WERI-Rb-1 (cell line): ENCODE results near the gene NAA11.

Experiments used
- DNase-seq: peaks from one replicate; pipeline ENCODE4 v3.0.0-alpha.2; 2020
- H3K27ac ChIP-seq: fragments of 250-450 bp; sonication (Bioruptor Pico); 2 replicates; pipeline ENCODE4 v1.5.1; 2020; ENCODE audit warnings: mild to moderate bottlenecking, moderate library complexity
- H3K27me3 ChIP-seq: fragments of 250-450 bp; sonication (Bioruptor Pico); 2 replicates; pipeline ENCODE4 v1.5.1; 2021; ENCODE audit warnings: mild to moderate bottlenecking, low read depth, moderate library complexity; ENCODE audit not compliant: insufficient read depth, severe bottlenecking
- H3K36me3 ChIP-seq: fragments of 250-450 bp; sonication (Bioruptor Pico); 2 replicates; pipeline ENCODE4 v1.5.1; 2020; ENCODE audit warnings: mild to moderate bottlenecking, moderate library complexity
- H3K4me3 ChIP-seq: 2 replicates; pipeline ENCODE4 v1.5.1; 2011; ENCODE audit warnings: low read depth, mild to moderate bottlenecking, control low read depth, low read length
- H3K9me3 ChIP-seq: fragments of 250-450 bp; sonication (Bioruptor Pico); 2 replicates; pipeline ENCODE4 v1.5.1; 2021; ENCODE audit warnings: mild to moderate bottlenecking, moderate library complexity; ENCODE audit not compliant: severe bottlenecking
- CTCF ChIP-seq: IDR thresholded peaks from 2 replicates; pipeline ENCODE4 v1.5.1; 2011; ENCODE audit warnings: low read depth, mild to moderate bottlenecking, control low read depth, inconsistent platforms, low read length

The NAA11 gene

DNA sequence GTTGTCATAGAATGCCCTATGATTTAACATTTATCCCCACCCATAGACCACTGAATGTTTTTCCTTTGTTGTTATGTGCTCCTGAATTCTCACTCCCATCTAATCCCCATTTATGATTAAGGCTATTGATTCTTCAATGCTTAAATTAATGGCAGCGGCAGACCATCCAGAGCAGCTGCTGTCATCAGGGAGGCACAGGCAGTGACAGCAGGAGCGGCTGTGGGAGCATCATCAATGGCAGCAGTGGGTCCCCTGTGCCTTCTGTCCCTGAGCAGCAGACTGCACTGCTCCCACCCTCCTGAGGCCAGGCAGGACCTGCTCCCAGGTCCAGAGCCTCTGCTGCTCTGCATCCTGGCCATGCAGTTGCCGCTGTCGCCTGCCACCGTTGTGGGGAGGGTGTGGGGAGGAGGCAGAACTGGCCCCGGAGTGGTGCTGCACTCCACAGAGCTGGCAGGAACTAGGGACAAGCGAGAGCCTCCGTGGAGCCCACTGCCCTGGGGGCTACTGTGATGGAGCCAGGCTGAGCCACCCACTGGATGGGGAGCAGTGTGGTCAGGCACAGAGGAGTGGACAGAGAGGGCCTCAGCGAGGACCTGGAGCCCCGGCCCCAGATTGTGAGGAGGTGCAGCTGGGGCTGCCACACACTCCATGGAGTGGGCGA lies 29.0 kb downstream of the NAA11 start:
- Histone ChIP-seq H3K27me3 (no peaks in the 10 kb centered on the region), H3K27ac (no peak overlapping the region), H3K36me3 (no peaks in the 10 kb centered on the region), H3K4me3 (no peak overlapping the region), H3K9me3 (peaks cover 3% of the 10 kb centered on the region)
- no peak for DNase-seq
- TF ChIP-seq CTCF: no peak

DNA sequence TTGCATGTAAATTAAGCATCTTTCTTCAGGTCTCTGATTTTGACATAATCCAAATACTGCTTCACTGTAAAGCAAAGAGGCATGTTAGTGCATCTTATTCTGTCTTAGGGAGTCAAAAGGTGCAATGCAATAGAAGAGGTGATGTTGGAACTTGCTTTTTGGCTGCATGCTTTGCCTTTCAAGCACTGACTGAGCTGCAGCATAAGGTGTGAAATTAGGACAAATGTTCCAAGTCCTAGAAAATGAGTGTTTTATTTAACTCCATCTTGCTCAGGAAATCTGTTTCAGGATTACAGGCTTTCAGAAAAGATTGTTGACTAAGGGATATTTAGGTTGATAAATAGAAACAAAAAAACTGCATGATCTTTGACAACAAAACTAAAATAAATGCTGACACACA lies 30.8 kb downstream of the NAA11 start:
- no peaks in the 10 kb centered on the region for H3K27me3 ChIP-seq
- TF ChIP-seq CTCF: no peak
- H3K27ac ChIP-seq: no peak overlapping the region
- no peak for DNase-seq
- no peak overlapping the region for H3K4me3 ChIP-seq
- no peaks in the 10 kb centered on the region for H3K9me3 ChIP-seq
- H3K36me3 ChIP-seq: no peaks in the 10 kb centered on the region

DNA sequence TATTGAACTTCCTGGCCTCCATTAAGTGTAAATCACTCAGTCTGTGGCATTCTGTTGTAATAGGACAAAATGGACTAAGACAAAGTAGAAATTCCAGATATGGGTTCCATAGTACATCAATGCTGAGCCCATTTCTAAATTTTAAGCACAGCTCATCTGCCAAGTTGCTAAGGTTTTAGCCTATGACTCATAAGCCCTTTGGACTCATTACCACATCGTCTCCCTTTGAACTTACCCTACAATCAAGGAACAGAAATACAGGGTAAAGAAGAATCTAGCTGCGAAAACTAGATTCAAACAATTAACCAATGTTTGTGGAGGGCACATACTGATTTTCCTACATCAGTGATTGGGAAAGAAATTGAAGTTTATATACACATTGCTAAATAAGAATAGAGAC lies 31.8 kb downstream of the NAA11 start:
- Histone ChIP-seq H3K27me3 (no peaks in the 10 kb centered on the region), H3K4me3 (no peak overlapping the region), H3K36me3 (no peaks in the 10 kb centered on the region), H3K9me3 (no peaks in the 10 kb centered on the region), H3K27ac (peak overlapping the region; percentile 19; the same call in 1 of the 2 replicates)
- no peak for DNase-seq
- TF ChIP-seq CTCF: no peak

DNA sequence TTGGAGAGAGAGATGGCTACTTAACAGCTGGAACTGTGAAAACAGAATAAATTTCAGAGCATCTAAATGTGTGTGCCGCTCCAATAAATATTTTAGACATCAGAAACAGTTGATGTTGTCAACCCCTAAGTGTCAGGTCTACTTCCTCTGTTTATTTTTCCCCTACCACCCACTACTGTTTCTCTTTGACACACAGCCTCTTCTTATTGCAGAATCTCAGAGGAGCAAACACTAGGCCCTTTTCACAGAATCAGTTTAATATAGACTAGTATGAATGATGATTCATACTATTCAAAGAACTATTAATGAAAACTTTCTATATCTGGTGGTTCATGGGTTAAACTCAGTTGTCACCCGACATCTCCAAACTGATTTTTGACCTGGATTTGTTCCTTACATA lies 33.9 kb downstream of the NAA11 start:
- H3K9me3 ChIP-seq: no peaks in the 10 kb centered on the region

DNA sequence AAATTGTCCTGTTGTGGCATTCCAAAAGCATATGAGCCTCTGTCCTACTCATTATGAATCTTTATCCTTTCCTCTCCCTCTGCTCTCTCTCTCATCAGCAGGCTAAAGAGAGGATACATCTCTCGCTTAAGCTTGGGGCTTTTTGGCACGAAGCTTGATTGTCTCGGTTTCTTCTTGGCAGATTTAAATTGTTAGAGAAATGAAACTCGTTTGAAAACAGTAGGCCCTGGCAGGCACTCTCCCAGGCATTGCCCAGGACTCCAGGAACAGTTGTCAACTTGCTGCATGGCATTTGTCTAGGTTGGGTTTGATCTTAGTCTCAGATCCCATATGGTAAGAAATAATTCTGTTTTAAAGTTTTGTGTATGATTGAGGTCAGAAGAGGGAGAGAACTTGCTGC lies 35.5 kb downstream of the NAA11 start:
- TF ChIP-seq CTCF: no peak

More for the DNA sequence above, 33.9 kb downstream of the NAA11 start:
- Histone ChIP-seq H3K36me3 (no peaks in the 10 kb centered on the region), H3K4me3 (no peak overlapping the region), H3K27ac (no peak overlapping the region), H3K27me3 (no peaks in the 10 kb centered on the region)
- DNase-seq: no peak
- TF ChIP-seq CTCF: no peak

GRCh38 chr4:79288185-79288584 lies 37.7 kb downstream of the NAA11 start:
- no peak overlapping the region for H3K4me3 ChIP-seq

More for the DNA sequence above, 35.5 kb downstream of the NAA11 start:
- no peak overlapping the region for H3K27ac ChIP-seq
- no peak for DNase-seq
- no peaks in the 10 kb centered on the region for H3K9me3 ChIP-seq
- no peak overlapping the region for H3K4me3 ChIP-seq
- H3K36me3 ChIP-seq: no peaks in the 10 kb centered on the region
- no peaks in the 10 kb centered on the region for H3K27me3 ChIP-seq

More at GRCh38 chr4:79288185-79288584, 37.7 kb downstream of the NAA11 start:
- no peaks in the 10 kb centered on the region for H3K27me3 ChIP-seq
- DNase-seq: no peak
- H3K27ac ChIP-seq: peak overlapping the region; percentile 16
- no peak for TF ChIP-seq CTCF
- H3K9me3 ChIP-seq: no peaks in the 10 kb centered on the region
- H3K36me3 ChIP-seq: no peaks in the 10 kb centered on the region
